GM12891 (cell line): ENCODE measurements around the gene MBOAT2.

Experiments used
- POLR2A ChIP-seq: IDR thresholded peaks from 2 replicates; pipeline ENCODE4 v1.6.1; 2011; ENCODE audit warnings: low read depth, low read length, control low read depth
- POLR2AphosphoS5 ChIP-seq: IDR thresholded peaks from 2 replicates; pipeline ENCODE4 v1.6.1; 2011; ENCODE audit warnings: low read depth, low read length, control low read depth
- TAF1 ChIP-seq: IDR thresholded peaks from 2 replicates; pipeline ENCODE4 v1.6.1; 2011; ENCODE audit warnings: low read depth, low read length, control low read depth

DNA sequence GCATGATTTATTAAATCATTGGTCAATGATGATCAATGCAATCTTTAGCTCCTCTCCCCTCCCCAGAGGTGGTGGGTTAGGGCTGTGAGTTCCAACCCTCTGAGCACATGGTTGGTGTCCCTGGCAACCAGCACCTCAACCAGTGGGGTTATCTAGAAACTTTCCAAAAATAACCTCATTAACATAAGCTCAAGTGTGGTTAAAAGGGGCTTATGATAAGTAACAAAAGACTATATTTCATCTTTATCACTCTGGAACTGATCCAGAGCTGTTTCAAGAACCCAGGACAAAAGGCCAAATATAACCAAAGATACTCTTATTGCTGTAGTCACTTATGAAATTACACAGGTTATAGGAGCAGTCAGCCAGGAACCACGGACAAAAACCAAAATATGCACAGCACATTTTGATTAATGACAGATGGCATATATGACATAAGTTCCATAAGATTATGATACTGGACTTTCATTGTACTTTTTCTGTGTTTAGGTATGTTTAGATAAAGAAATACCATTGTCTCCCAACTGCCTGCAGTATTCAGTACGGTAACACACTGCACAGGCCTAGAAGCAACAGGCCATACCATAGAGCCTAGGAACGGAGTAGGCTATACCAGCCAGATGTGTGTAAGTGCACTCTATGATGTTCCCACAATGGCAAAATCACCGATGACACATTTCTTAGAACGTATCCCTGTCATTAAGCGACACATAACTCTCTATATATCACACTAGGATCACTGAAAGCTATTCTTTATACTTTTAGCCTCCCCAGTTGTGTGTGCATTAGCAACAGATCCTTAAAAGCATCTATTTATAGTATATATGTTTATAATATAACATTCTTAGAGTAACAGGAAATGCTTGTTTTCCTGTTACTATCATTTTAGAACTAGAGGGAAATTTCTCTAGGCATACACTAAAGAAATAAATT, 197.9 kb downstream of the MBOAT2 start:
- no peak for TF ChIP-seq POLR2AphosphoS5
- TF ChIP-seq POLR2A: no peak
- TF ChIP-seq TAF1: no peak
